GM12865 (cell line): ENCODE results near the gene RUSC2.

Source experiments
- DNase-seq: peaks from one replicate; pipeline ENCODE4 v3.0.0; 2010; ENCODE audit warnings: low read depth
- H3K4me3 ChIP-seq: 2 replicates; pipeline ENCODE4 v1.5.1; 2011; ENCODE audit warnings: mild to moderate bottlenecking, low read depth, low read length, control low read depth
- CTCF ChIP-seq: IDR thresholded peaks from 2 replicates; pipeline ENCODE4 v1.5.1; 2011; ENCODE audit warnings: low read length, control low read depth, low read depth, inconsistent platforms; ENCODE audit not compliant: insufficient read depth; ENCODE audit errors: missing control alignments

Gene RUSC2

GRCh38 chr9:35538361-35539234 lies 48.7 kb downstream of the RUSC2 start:
- no peak for DNase-seq

More at GRCh38 chr9:35538361-35539234, 48.7 kb downstream of the RUSC2 start:
- H3K4me3 ChIP-seq, result no peak overlapping the region
- TF ChIP-seq CTCF, result no peak
